GM21447 (cell line): ENCODE results near the gene ACTL7A.
"Not testable (repeated sequence)": the region's sequence is repeated elsewhere in the genome, so short reads cannot be mapped to it uniquely, and the experiment has no call there.

Experiments used
- ATAC-seq: cut with Tn5 transposase; IDR thresholded peaks from one replicate; pipeline ENCODE4 v1.9.1; 2021; ENCODE audit not compliant: unreplicated experiment

ACTL7A gene

DNA sequence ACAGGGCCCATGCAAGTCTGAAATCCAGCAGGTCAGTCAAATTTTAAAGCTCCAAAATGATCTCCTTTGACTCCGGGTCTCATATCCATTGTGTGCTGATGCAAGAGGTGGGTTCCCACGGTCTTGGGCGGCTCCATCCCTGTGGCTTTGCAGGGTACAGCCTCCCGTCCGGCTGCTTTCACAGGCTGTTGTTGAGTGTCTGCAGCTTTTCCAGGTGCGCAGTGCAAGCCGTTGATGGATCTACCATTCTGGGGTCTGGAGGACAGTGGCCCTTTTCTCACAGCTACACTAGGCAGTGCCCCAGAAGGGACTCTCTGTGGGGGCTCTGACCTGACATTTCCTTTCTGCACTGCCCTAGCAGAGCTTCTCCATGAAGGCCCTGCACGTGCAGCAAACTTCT is 13.8 kb upstream of the ACTL7A start:
- ATAC-seq = not testable (repeated sequence)

GRCh38 chr9:108850293-108850897 is 11.7 kb upstream of the ACTL7A start:
- ATAC-seq = no peak

- ATAC-seq = no peak
Measured at GRCh38 chr9:108851138-108851537, 10.9 kb upstream of the ACTL7A start.

DNA sequence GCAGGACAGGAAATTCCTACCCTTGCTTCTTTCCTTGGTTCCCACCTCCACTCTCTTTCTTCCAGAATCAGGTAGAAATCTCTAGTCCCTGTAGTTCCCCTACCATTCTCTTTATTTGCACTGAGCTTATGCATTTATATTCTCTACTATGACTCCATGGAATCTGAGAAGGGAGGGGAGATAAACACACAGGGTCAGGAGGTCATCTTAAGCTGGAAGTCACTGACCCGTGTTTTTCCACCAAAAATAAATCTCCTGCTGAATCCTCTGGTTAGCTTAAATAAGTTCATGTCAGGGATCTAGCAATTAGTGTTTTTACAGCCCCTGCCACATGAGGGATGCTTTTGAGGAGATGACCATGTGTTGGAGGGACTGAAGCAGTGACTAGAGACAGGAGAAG is 10.0 kb upstream of the ACTL7A start:
- ATAC-seq = no peak

GRCh38 chr9:108854094-108854493 is 8.0 kb upstream of the ACTL7A start:
- ATAC-seq = no peak

- ATAC-seq = no peak
Measured at GRCh38 chr9:108854641-108855528, 7.2 kb upstream of the ACTL7A start.

DNA sequence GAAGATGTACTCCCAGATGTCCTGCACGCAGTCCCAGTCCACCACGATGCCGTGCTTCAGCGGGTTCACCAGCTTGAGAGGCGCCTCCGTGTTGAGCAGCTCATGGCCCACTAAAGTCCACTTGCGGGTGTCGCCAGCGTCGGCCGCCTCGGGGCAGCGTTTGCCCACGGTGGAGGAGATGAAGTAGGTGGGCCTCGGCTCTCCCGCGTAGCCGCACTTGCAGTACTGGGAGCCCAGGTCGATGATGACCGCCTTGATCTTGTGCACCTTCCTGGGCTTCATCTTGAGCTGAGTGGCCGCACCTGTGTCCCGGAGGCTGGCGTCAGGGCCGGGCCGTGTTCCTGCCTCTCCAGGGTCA is 6.6 kb upstream of the ACTL7A start:
- no peak for ATAC-seq

DNA sequence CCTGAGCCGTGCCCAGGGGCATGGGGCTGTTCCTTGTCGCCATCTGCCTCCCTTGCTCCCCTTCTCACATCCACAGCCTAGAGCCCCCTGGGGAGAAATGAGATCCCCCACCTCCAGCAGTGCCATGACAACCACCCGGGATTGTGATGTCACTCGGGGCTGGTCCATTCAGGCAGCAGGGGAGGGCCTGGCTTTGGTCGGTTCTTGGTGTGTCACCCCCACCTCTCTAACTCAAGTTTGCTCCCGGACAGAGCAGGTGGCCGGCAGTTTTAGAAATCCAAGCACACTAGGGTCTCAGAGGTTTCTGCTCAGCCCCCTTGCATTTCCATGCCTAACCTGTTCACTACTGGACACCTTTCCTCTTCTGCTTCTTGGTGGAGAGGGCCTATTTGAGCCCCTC is 6.2 kb upstream of the ACTL7A start, which contains the start of gene ACTL7B:
TSS of gene ACTL7B (minus strand) at position 99 of the 400 bp plus-strand sequence. CDS start at position 43, 56 bp downstream.
- ATAC-seq = no peak

DNA sequence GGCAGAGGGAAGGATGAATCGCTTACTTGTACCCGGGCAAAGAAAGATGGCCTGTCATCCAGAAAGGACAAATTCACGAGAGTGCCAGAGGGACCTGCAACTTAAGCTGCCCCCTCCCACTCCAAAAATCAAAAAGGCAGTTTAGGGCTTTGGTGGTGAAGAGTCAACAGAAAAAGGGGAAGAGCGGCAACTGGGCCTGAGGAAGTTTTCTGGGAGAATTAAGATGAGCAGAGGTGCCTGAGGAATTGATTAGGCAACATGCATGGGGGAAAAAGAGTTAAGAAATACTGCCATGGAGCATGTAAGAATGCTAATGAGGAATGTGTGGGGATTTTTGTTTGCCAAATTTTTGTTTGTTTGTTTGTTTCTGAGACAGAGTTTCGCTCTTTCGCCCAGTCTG is 4.5 kb upstream of the ACTL7A start:
- no peak for ATAC-seq

DNA sequence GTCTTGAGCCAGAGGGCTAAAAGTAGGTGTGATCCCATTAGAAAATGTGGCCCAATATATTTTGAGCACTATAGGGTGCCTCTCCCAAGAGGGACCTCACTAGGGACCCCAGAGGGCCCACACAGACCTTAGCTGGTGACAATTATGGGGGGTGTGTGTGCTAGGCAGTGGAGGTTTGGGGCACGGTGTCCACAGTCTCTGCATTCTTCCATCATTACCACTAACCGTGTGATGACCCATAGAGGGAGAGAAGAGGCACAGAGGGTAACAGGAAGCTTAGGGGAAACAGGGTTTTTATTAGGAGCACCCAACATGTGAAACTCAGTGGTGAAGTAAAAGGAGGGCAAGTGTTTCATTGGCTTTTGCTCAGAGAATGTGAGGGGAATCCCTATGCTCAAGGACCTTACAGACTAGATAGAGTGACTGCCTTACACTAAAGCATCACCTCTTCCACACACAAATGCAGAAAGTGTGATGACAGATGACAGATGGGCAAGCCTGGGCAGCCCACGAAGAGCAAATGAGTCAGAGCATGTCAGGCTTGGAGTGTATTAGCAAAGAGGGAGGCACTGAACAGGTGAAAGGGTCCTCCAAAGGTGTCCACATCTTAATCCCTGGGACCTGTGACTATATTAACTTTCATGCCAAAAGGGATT is 2.5 kb upstream of the ACTL7A start:
- ATAC-seq = no peak

DNA sequence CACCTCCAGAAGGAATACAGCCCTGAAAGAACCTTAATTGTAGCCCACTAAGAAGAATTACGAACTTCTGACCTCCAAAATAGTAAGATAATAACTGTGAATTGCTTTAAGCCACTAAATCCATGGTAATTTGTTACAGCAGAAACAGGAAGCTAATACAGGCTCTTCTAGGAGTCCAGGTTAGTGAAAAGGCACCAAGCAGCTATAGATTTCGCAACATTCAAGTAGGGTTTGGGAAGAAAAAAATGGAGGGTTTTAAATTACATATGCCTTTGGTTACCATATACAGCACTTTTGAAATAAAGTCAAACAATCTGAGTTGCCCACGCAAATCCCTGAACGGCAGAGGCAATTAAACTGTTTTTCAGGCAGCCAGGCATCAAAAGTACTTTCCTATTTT is 1.7 kb upstream of the ACTL7A start:
- ATAC-seq = no peak

- ATAC-seq = no peak
Measured at GRCh38 chr9:108860764-108861163, 1.3 kb upstream of the ACTL7A start.

DNA sequence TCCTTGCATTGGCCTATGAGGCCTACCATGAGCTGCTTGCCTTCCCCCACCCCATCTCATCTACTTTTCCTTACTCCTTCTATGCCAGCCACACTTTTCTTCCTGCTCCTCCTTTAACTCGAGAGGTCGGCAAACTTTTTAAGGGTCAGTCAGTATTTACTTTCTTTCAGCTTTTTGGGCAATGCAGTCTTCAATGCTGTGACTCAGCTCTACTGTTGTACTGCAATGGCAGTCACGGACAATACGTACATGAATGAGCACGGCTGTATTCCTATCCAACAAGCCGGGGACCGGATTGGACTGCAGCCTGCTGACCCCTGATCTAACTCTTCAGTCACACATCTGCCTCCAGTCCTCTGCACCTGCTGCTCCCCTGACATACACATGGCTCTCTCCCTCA is 602 bp upstream of the ACTL7A start:
- no peak for ATAC-seq

DNA sequence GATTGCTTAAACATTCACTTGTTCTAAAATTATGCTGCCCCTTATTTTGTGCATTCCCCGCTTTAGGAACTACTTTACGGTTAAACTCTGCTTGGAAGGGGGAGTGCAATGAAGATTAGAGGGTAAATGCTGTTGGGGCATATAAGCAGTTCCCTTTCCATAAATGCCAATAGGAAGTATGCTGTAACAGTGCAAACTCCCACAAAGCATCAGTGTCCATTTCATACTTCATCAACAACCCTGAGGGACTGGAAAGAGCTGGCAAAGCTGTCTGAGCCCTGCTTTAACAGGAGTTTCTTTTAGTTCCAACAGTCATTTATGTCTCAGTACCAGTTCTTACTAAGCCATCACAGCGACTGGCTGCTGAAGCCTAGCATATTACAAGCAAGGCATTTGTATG is 1.8 kb downstream of the ACTL7A start:
- no peak for ATAC-seq

DNA sequence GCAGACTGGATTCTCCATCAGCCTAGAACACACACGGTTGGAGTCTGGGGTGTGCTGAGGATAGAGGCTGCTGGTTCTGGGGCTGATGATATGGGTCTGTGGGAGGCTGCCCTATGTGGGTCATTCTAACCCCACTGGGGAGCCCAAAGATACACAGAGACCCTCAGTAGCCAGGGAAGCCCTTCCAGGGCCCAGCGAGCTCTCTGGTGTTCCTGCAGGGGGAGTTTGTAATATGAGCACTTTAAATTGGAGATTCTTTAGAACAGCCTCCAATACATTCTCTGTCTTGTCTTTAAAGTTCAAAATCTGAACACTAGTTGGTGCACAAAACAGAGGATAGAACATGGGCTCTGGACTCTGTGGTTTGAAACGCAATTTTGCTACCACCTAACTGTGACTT is 2.4 kb downstream of the ACTL7A start:
- no peak for ATAC-seq

DNA sequence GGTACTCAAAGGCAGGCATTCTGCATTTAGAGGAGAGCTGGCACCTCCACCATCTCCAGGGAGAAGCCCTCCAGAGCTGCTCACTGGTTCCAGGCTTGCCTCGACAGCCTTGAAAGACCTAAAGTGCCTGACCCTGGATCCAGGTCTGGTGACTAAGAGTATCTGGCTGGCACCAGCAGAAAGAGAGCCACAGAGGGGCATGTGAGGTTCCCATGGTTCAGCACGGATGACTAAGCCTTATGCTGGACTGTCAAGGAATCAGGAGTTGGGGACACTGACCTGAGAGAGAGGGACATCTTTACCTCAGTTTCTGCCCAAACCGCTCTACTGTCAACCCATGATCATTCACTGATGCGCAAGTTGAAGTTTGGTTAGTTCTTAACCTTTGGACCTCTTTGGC is 3.0 kb downstream of the ACTL7A start:
- ATAC-seq = no peak

DNA sequence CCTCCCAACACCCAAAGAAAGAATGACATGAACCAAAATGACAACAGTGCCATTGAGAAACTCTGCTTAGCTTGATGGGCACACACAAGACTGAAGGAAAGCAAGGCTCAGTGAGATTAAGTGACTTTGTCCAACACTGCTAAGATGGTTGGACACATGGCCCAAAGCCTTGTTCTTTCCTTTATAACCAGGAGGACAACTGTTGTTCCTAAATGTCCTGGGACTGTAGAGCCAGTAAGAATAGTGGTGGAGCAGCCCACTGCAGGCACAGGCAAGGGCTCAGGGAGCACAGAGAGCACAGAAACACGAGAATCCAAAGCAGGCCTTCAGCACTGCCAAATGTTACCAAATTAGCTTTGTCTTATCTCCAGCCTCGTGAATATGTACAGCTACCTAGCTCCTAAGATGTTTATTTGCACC is 3.9 kb downstream of the ACTL7A start:
- ATAC-seq = no peak

GRCh38 chr9:108867116-108867515 is 5.0 kb downstream of the ACTL7A start:
- ATAC-seq = no peak

GRCh38 chr9:108867829-108868228 is 5.8 kb downstream of the ACTL7A start:
- no peak for ATAC-seq

DNA sequence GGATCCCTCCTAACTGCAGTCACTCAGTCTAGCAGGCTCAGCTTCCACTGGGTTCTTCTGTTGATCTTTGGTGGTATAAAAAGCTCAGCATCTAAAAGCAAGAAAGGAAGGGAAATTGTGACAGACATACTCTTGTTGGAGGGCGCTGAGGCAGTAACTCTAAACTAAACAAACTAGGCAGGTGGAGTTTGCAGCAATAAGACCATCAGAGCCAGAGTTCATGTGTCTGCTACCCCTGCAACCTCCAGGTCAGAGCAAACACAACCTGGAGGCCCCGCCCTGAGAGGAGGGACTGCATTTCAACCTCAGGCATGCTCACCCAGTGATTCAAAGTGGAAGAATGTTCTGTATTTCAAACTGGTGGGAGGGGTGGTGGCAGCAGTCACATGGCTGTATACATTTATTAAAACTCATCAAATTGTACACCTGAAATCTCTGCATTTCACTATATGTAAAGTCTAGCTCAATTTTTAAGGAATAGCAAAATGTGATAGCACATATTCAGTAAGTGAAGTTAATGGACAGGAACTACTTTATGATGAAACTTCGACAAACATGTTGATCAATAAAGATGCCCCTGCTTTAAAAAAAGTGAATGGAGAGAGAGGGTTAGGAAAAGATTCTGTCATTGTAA is 7.1 kb downstream of the ACTL7A start:
- ATAC-seq = no peak

DNA sequence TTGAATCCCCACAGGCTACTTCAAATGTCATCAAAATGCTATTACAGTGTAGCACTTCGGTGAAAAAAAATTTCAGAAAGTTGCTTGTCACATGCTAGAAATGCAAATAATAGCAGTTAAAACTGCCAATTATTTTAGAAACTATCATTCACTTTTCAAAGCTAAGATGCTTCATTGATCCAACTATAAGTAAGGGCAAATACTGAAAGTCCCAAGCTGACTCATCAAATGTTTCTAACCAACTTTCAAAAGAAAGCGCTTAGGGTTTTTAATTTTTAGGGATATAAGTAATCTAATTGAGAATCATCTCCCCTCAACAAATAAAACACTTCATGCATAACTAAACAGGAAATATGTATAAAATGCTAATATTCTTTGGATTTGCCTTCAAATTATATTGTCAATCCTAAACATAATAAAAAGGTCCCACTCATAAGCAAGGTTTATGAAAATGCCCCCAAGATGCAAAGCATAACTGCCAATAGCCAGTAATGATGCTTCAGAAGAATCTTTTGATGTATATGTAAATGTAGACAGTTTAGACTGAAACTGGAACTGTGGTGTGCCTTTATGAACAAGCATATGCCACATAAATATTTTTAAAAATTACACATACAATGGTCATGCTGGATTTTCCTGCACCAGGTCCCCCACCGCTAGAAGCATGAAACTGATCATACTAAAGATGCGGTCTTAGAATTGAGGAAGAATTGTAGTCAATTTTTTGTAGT is 12.2 kb downstream of the ACTL7A start:
- ATAC-seq = no peak
